ENCODE measurements around the gene SRL. TPM values are rescaled to one million over a fixed set of nuclear protein-coding genes. Genes with fewer than 3 reads are reported as not detected.

Gene SRL
- total and polyA plus RNA-seq, 2 of the 8 experiments (the other 6 are each of a cell fraction or from before 2014, with no cell fraction given): 0.05 TPM; not detected in 1

DNA sequence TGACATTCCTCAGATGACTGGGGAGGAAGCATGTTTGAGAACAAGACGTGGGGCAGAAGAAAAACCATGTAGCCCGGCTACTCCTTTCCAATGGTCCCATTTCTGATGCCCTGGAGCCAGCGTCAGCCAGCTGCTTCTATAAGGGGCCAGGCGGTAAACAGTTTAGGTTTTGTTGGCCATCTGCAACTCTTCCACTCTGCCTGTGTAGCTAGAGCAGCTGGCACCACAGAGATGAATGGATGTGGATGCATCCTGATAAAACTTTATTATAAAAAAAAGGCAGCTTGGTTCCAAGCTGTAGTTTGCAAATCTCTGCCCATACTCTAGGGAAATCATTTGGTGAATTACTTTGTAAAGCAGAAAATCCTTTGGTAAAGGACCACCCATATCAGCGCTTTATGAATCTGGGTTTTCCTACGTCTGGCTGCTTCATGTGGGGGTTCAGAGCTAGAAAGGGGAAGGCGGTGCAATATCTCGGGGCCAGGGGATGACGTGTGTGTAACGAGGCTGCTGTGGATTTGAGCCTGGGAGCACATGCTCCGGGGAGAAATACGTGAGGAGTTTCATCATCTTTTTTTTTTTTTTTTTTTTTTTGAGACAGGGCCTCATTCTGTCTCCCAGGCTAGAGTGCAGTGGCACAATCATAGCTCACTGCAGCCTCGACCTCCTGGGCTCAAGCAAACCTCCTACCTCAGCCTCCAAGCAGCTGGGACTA is 3.4 kb upstream of the SRL start:
- H3K9me3 ChIP-seq (ENCODE audit: insufficient read depth in 2 of 2, low read depth in 1 of 2, low read length in 1 of 2): no peaks in the 10 kb centered on the region
- ChIA-PET POLR2A (ENCODE audit: partially characterized antibody) (interaction anchor here (0.6 to 3.0 kb wide), 8 partner anchors 8 to 1091 kb away, joined by 3 to 10 read pairs (median 4); partner anchors contain the start of gene TFAP4), CTCF (ENCODE audit: partially characterized antibody) (interaction anchor here (0.8 to 3.8 kb wide), 3 partner anchors 9 to 84 kb away, joined by 3 to 18 read pairs (median 3); no protein-coding TSS in a partner anchor)
- no peak overlapping the region for H2BK12ac ChIP-seq (ENCODE audit: low read depth, low read length)
- no peak overlapping the region for H3K56ac ChIP-seq (replicated peaks; ENCODE audit: insufficient read length, low read depth, low read length)
- no peak overlapping the region for H3K18ac ChIP-seq (ENCODE audit: extremely low read depth, low read length)
- no peak overlapping the region for H3K4me3 ChIP-seq (ENCODE audit: extremely low read depth in 1 of 4, insufficient read depth in 2 of 4, low read depth in 3 of 4, low read length in 4 of 4)
- no peak for DNase-seq (ENCODE audit: low read depth in 1 of 2, low spot score in 2 of 2)
- H3K27me3 ChIP-seq (replicated peaks in 1 of 4; ENCODE audit: control insufficient read depth in 3 of 4, extremely low read depth in 1 of 4, insufficient read depth in 3 of 4, low read length in 3 of 4): no peaks in the 10 kb centered on the region
- H4K91ac ChIP-seq (replicated peaks; ENCODE audit: insufficient read length, low read length): no peak overlapping the region
- H3K36me3 ChIP-seq (ENCODE audit: control insufficient read depth in 2 of 4, insufficient read depth in 4 of 4, low read length in 3 of 4): no peaks in the 10 kb centered on the region
- no peaks in the 10 kb centered on the region for H3K23me2 ChIP-seq (ENCODE audit: low read depth, low read length)
- no peaks in the 10 kb centered on the region for H3K79me2 ChIP-seq (ENCODE audit: control insufficient read depth in 1 of 2, insufficient read depth in 2 of 2, low read length in 2 of 2)
- no peak overlapping the region for H2AK5ac ChIP-seq (ENCODE audit: low read depth, low read length)
- H3K4ac ChIP-seq (replicated peaks; ENCODE audit: insufficient read length, low read depth, low read length): no peak overlapping the region
- no peak for FAIRE-seq
- H3K27ac ChIP-seq (ENCODE audit: low read depth, low read length): no peak overlapping the region
- H2BK15ac ChIP-seq (ENCODE audit: low read length): no peak overlapping the region
- 0 out of 2 replicates have a peak overlapping the region, but pooled peaks have one; percentile 65 for H4K8ac ChIP-seq (ENCODE audit: extremely low read depth, insufficient read depth, low read length)
- no peak overlapping the region for H4K5ac ChIP-seq (ENCODE audit: insufficient read length, low read depth, low read length)
- H3K4me1 ChIP-seq (replicated peaks in 1 of 4; ENCODE audit: control insufficient read depth in 3 of 4, insufficient read depth in 4 of 4, low read length in 3 of 4): peaks cover 0 to 7% (median 3%) of the 10 kb centered on the region in 4 experiments; a peak in 6 of 7 replicates
- no peak overlapping the region for H2AFZ ChIP-seq (ENCODE audit: low read length)
- no peak overlapping the region for H2BK5ac ChIP-seq (ENCODE audit: low read depth, low read length)
- no peak overlapping the region for H2BK20ac ChIP-seq (ENCODE audit: low read length)
- H4K20me1 ChIP-seq (replicated peaks in 1 of 2; ENCODE audit: control insufficient read depth in 1 of 2, insufficient read depth in 2 of 2, low read length in 2 of 2): no peaks in the 10 kb centered on the region
- WGBS, 2 experiments (ENCODE audit: extremely low coverage in 1 of 2, insufficient coverage in 1 of 2, insufficient read length in 1 of 2, insufficient replicate concordance in 2 of 2, low coverage in 1 of 2, low lambda C conversion rate in 2 of 2, missing lambda C conversion rate in 1 of 2): 87% methylated on average over 10 of the region's 13 CpGs; no CpG with 5 or more reads in 1 of the 2 experiments
- no peak overlapping the region for H3K23ac ChIP-seq (ENCODE audit: insufficient read length)
- H3K79me1 ChIP-seq (ENCODE audit: low read depth, low read length): no peaks in the 10 kb centered on the region
- H2BK120ac ChIP-seq (replicated peaks; ENCODE audit: low read depth, low read length): no peak overlapping the region
- H3K4me2 ChIP-seq (ENCODE audit: insufficient read depth in 1 of 2, low read depth in 2 of 2, low read length in 2 of 2): no peak overlapping the region
- H3K14ac ChIP-seq (ENCODE audit: insufficient read length): no peak overlapping the region
- no peak overlapping the region for H3K9ac ChIP-seq (replicated peaks in 1 of 4; ENCODE audit: extremely low read depth in 1 of 4, low read depth in 3 of 4, low read length in 3 of 4)
- TF ChIP-seq CHD1 (IDR thresholded peaks at IDR 0.05; ENCODE audit: low read depth, low read length): no peak
- no peak for TF ChIP-seq SP1 (IDR thresholded peaks at IDR 0.05; ENCODE audit: low read depth, low read length)
- no peak for TF ChIP-seq SP2 (IDR thresholded peaks at IDR 0.05; ENCODE audit: low read length)
- no peak for TF ChIP-seq ZNF274 (IDR thresholded peaks at IDR 0.05; ENCODE audit: borderline replicate concordance, extremely low read depth, low read length)
- TF ChIP-seq KDM4A (IDR thresholded peaks at IDR 0.05; ENCODE audit: low read depth, low read length, severe bottlenecking): no peak
- TF ChIP-seq, protein P1, sequence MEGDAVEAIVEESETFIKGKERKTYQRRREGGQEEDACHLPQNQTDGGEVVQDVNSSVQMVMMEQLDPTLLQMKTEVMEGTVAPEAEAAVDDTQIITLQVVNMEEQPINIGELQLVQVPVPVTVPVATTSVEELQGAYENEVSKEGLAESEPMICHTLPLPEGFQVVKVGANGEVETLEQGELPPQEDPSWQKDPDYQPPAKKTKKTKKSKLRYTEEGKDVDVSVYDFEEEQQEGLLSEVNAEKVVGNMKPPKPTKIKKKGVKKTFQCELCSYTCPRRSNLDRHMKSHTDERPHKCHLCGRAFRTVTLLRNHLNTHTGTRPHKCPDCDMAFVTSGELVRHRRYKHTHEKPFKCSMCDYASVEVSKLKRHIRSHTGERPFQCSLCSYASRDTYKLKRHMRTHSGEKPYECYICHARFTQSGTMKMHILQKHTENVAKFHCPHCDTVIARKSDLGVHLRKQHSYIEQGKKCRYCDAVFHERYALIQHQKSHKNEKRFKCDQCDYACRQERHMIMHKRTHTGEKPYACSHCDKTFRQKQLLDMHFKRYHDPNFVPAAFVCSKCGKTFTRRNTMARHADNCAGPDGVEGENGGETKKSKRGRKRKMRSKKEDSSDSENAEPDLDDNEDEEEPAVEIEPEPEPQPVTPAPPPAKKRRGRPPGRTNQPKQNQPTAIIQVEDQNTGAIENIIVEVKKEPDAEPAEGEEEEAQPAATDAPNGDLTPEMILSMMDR (IDR thresholded peaks at IDR 0.05; ENCODE audit: control extremely low read depth in 1 of 3, insufficient read depth in 1 of 3, low read depth in 1 of 3, low read length in 3 of 3): no peak
- TF ChIP-seq, protein P2, sequence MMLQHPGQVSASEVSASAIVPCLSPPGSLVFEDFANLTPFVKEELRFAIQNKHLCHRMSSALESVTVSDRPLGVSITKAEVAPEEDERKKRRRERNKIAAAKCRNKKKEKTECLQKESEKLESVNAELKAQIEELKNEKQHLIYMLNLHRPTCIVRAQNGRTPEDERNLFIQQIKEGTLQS (IDR thresholded peaks at IDR 0.05; ENCODE audit: insufficient read depth, low read depth, low read length): no peak
- TF ChIP-seq SAP30 (IDR thresholded peaks at IDR 0.05; ENCODE audit: insufficient read depth, insufficient replicate concordance, low read length): no peak
- TF ChIP-seq POU5F1 (IDR thresholded peaks at IDR 0.05; ENCODE audit: low read depth, low read length): no peak

Measured in H1 (cell line).